Ishikawa (cell line): ENCODE measurements around the gene IMMP1L.

ENCODE experiments used
- CEBPB ChIP-seq: IDR thresholded peaks from 2 replicates; pipeline ENCODE4 v1.6.1; 2012
- EGR1 ChIP-seq: IDR thresholded peaks from 2 replicates; pipeline ENCODE4 v1.6.1; 2012
- FOXM1 ChIP-seq: IDR thresholded peaks from 2 replicates; pipeline ENCODE4 v1.6.1; 2012; ENCODE audit warnings: low read depth, borderline replicate concordance
- MAX ChIP-seq: IDR thresholded peaks from 2 replicates; pipeline ENCODE4 v1.6.1; 2012
- RAD21 ChIP-seq: IDR thresholded peaks from 2 replicates; pipeline ENCODE4 v1.6.1; 2012; ENCODE audit warnings: low read depth
- REST ChIP-seq: IDR thresholded peaks from 2 replicates; pipeline ENCODE4 v1.6.1; 2012; ENCODE audit warnings: low read depth, mild to moderate bottlenecking
- TAF1 ChIP-seq: IDR thresholded peaks from 2 replicates; pipeline ENCODE4 v1.6.1; 2012; ENCODE audit warnings: low read depth, mild to moderate bottlenecking
- TEAD4 ChIP-seq: IDR thresholded peaks from 2 replicates; pipeline ENCODE4 v1.6.1; 2012
- YY1 ChIP-seq: IDR thresholded peaks from 2 replicates; pipeline ENCODE4 v1.6.1; 2012; ENCODE audit warnings: low read depth

GRCh38 chr11:31421820-31422219, 87.6 kb downstream of the IMMP1L start:
- TF ChIP-seq TEAD4 (no peak), EGR1 (no peak), YY1 (no peak), TAF1 (no peak), RAD21 (no peak), MAX (no peak), REST (no peak), CEBPB (no peak), FOXM1 (no peak)
